Stimulated activated CD8-positive, alpha-beta memory T cell treated with anti-CD3 and anti-CD28 coated beads, Interleukin-4, amount 100 ng/mL, for 1 hour (primary cell): ENCODE measurements around the gene ZNF746.
A peak's percentile ranks its signal among the peaks of the same experiment; 100 is the strongest.

Experiments used
- DNase-seq, 2 donors: peaks; one replicate each; pipeline ENCODE4 v3.0.0-alpha.2; 2020; ENCODE audit warnings: low read depth in 2 of 2, low spot score in 1 of 2

Gene ZNF746

GRCh38 chr7:149490083-149490760 lies 7.4 kb downstream of the ZNF746 start:
- no peak for DNase-seq

GRCh38 chr7:149489391-149490024 lies 8.1 kb downstream of the ZNF746 start:
- DNase-seq, result no peak

GRCh38 chr7:149479568-149479967 lies 18.0 kb downstream of the ZNF746 start:
- no peak for DNase-seq

GRCh38 chr7:149478754-149479153 lies 18.9 kb downstream of the ZNF746 start:
- DNase-seq, result no peak

GRCh38 chr7:149477494-149478443 lies 19.8 kb downstream of the ZNF746 start:
- DNase-seq, result no peak

GRCh38 chr7:149476791-149477190 lies 20.8 kb downstream of the ZNF746 start:
- DNase-seq, result no peak

- DNase-seq, result no peak
Observed at GRCh38 chr7:149475121-149476045, 22.2 kb downstream of the ZNF746 start.

- no peak for DNase-seq
Observed at GRCh38 chr7:149474309-149475120, 23.1 kb downstream of the ZNF746 start.

GRCh38 chr7:149473251-149473650 lies 24.4 kb downstream of the ZNF746 start:
- no peak for DNase-seq

- DNase-seq, result no peak
Observed at GRCh38 chr7:149471289-149471953, 26.2 kb downstream of the ZNF746 start.

- DNase-seq, result no peak
Observed at GRCh38 chr7:149469806-149470205, 27.8 kb downstream of the ZNF746 start.

GRCh38 chr7:149468208-149468607 lies 29.4 kb downstream of the ZNF746 start:
- no peak for DNase-seq

GRCh38 chr7:149467321-149467859 lies 30.2 kb downstream of the ZNF746 start:
- no peak for DNase-seq

- no peak for DNase-seq
Observed at GRCh38 chr7:149466364-149466763, 31.2 kb downstream of the ZNF746 start.

- DNase-seq, result no peak
Observed at GRCh38 chr7:149463500-149464161, 34.0 kb downstream of the ZNF746 start.

- no peak for DNase-seq
Observed at GRCh38 chr7:149462101-149462520, 35.5 kb downstream of the ZNF746 start.

GRCh38 chr7:149460493-149461277 lies 36.9 kb downstream of the ZNF746 start, which contains the start of gene ZNF777:
Gene ZNF777 (minus strand): TSS chr7:149461062. CDS start chr7:149456022, 5,040 bp downstream.
- DNase-seq, result peak; percentile 53 to 65
